Caco-2 (cell line): ENCODE measurements around the gene TMPRSS4. TPM values are rescaled to one million over a fixed set of nuclear protein-coding genes. Genes with fewer than 3 reads are reported as not detected.

Experiments used
- BruUV-seq: library from RNA; stranded (reverse); fragments of 400-500 nt; replicated peaks from 2 replicates; lab custom pipeline; 2021; lab: Mats Ljungman, UMichigan
- CTCF ChIA-PET: fragments of 300-600 bp; sonication (Branson Sonifier 250); formaldehyde crosslinking; loops from one replicate; lab custom pipeline; 2022; ENCODE audit warnings: antibody characterized with exemption; lab: Charles Lee
- POLR2A ChIA-PET: fragments of 300-600 bp; sonication (Branson Sonifier 250); formaldehyde crosslinking; loops from one replicate; lab custom pipeline; 2022; ENCODE audit warnings: antibody characterized with exemption; lab: Charles Lee
- DNase-seq, 2 experiments: peaks; one replicate each; pipeline versions ENCODE4 v3.0.0 to v3.0.0-alpha.2; 2020 to 2022
- H3K27me3 ChIP-seq: replicated peaks from 2 replicates; pipeline ENCODE4 v1.6.0; 2011; ENCODE audit warnings: low read length; ENCODE audit not compliant: control insufficient read depth, insufficient read depth
- H3K36me3 ChIP-seq: 2 replicates; pipeline ENCODE4 v1.5.1; 2011; ENCODE audit warnings: low read length; ENCODE audit not compliant: control insufficient read depth, insufficient read depth
- H3K4me1 ChIP-seq: fragments of 250-450 bp; sonication (Bioruptor Pico); 2 replicates; pipeline ENCODE4 v1.5.1; 2020; ENCODE audit warnings: mild to moderate bottlenecking
- H3K4me3 ChIP-seq: 2 replicates; pipeline ENCODE4 v1.5.1; 2011; ENCODE audit warnings: low read depth, mild to moderate bottlenecking, control low read depth, low read length
- H3K9me3 ChIP-seq: fragments of 250-450 bp; sonication (Bioruptor Pico); 2 replicates; pipeline ENCODE4 v1.5.1; 2020; ENCODE audit warnings: mild to moderate bottlenecking, moderate library complexity
- H3K27ac Mint-ChIP-seq: one replicate; pipeline ENCODE4 v1.8.0; 2022; ENCODE audit warnings: mixed read lengths; ENCODE audit not compliant: unreplicated experiment
- H3K27me3 Mint-ChIP-seq: one replicate; pipeline ENCODE4 v1.8.0; 2022; ENCODE audit warnings: mixed read lengths; ENCODE audit not compliant: insufficient read depth, unreplicated experiment
- H3K36me3 Mint-ChIP-seq: one replicate; pipeline ENCODE4 v1.8.0; 2022; ENCODE audit warnings: mild to moderate bottlenecking, mixed read lengths; ENCODE audit not compliant: insufficient read depth, unreplicated experiment
- H3K4me1 Mint-ChIP-seq: one replicate; pipeline ENCODE4 v1.8.0; 2022; ENCODE audit warnings: low read depth, mixed read lengths; ENCODE audit not compliant: unreplicated experiment
- H3K4me3 Mint-ChIP-seq: one replicate; pipeline ENCODE4 v1.8.0; 2022; ENCODE audit warnings: mild to moderate bottlenecking, moderate library complexity, mixed read lengths; ENCODE audit not compliant: unreplicated experiment
- H3K9me3 Mint-ChIP-seq: one replicate; pipeline ENCODE4 v1.8.0; 2022; ENCODE audit warnings: mixed read lengths; ENCODE audit not compliant: unreplicated experiment
- CTCF ChIP-seq, 2 experiments: fragments of 200-600 bp in 1 of 2; IDR thresholded peaks; 1 replicate in 1 of 2; 2 replicates in 1 of 2; pipeline versions ENCODE4 v1.5.1 to v1.8.0; 2011 to 2022; ENCODE audit warnings: antibody characterized with exemption in 1 of 2, control low read depth in 1 of 2, inconsistent platforms in 1 of 2, low read depth in 1 of 2, low read length in 1 of 2, mild to moderate bottlenecking in 1 of 2, moderate library complexity in 1 of 2; ENCODE audit not compliant: insufficient read depth in 1 of 2, severe bottlenecking in 1 of 2, unreplicated experiment in 1 of 2
- intact Hi-C: fragments of 100-400 bp; cut with micrococcal nuclease; formaldehyde crosslinking; loops from one replicate; pipeline ENCODE4 v1.10.0; 2022; ENCODE audit not compliant: unreplicated experiment
- total RNA-seq: library from RNA; stranded (reverse); gene quantifications from 2 replicates; pipeline ENCODE4 v1.2.3, GENCODE V29; 2022

Gene TMPRSS4
- total RNA-seq, 1 experiment from 2014 or later: 86.4 TPM

DNA sequence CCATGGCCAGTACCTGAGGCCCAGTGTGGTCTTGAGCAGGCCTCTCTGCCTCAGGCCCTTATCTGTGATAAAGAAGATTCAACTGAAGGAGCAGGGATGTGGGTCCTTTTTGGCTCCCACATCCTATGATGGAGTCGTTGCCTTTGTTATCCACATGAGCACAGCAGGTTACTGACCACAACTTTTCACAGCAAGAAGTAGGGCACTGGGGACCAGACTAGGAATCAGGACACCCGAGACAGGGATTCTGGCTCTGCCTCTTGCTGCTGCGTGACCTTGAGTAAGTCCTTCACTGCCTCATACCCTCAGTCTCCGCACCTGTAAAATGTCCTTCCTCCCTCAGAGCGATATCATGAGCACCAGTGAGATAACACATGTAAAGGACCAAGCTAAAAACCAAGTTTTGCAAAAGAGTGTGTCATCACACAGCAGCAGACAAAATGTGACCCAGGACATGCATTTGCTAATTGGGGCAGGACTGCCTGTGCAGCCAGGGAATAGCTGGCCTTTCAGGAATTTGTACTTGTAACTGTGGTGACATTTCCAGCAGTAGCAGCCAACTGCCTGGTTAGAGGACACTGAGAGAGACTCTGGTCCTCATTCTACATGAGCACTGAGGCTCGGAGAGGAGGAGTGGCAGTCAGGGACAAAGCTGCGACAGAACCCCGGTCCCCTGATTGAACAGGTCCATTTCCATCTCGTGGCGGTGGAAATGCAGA is 23.1 kb downstream of the TMPRSS4 start:
- BruUV-seq: no TSS peak
- CTCF ChIA-PET: no interaction called here
- H3K9me3 ChIP-seq: no peaks in the 10 kb centered on the region
- peaks cover 6% of the 10 kb centered on the region; the same call in 1 of the 2 replicates for H3K36me3 ChIP-seq
- Mint-ChIP-seq H3K4me3 (no peak overlapping the region), H3K27me3 (no peaks in the 10 kb centered on the region), H3K36me3 (peaks cover 7% of the 10 kb centered on the region), H3K9me3 (no peaks in the 10 kb centered on the region), H3K27ac (no peak overlapping the region), H3K4me1 (peaks cover 26% of the 10 kb centered on the region)
- intact Hi-C loops: no loop called here
- H3K27me3 ChIP-seq: no peaks in the 10 kb centered on the region
- POLR2A ChIA-PET: interaction anchor here (0.5 kb wide), 1 partner anchor 47 kb away, joined by 3 read pairs; no protein-coding TSS in a partner anchor
- peaks cover 24% of the 10 kb centered on the region for H3K4me1 ChIP-seq
- TF ChIP-seq CTCF (IDR thresholded peaks at IDR 0.05; ENCODE audit: insufficient read depth in 1 of 2, low read depth in 1 of 2, low read length in 1 of 2, severe bottlenecking in 1 of 2, unreplicated experiment in 1 of 2): no peak
- H3K4me3 ChIP-seq: no peak overlapping the region
- DNase-seq: peak in 1 of 2 experiments; percentile 16

DNA sequence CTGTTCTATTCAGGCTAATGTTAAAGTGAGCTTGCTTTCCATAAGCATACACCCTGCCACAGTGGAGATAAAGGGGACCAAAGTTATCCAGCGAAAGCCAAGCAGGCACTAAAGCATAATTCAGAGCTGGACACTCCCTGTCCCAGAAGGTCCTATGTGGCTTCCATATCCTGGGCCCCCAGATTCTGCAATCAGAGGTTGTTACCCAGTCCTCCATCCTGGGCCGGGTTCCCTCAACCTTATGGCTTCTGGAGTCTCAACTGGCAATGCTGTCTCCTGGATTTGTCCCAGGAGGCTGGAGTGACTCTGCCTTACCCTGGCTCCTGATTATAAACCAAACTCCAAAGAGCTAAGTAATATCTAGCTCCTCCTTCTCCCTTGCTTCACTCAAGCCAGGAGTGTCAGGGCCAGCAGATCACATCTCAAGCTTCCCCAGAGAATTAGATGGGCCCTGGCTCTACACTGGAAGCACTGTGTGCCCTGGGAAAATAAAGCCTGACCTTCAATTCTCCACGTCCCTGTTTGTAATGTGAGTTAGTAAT is 23.9 kb downstream of the TMPRSS4 start:
- peaks cover 23% of the 10 kb centered on the region for H3K4me1 Mint-ChIP-seq
- peaks cover 3% of the 10 kb centered on the region for H3K36me3 Mint-ChIP-seq
- ChIA-PET POLR2A (interaction anchor here (0.5 kb wide), 2 partner anchors 12 to 47 kb away, joined by 3 read pairs; no protein-coding TSS in a partner anchor), CTCF (no interaction called here)
- peak in 1 of 2 experiments; percentile 26 for DNase-seq
- no peak overlapping the region for H3K27ac Mint-ChIP-seq
- TF ChIP-seq CTCF (IDR thresholded peaks at IDR 0.05; ENCODE audit: insufficient read depth in 1 of 2, low read depth in 1 of 2, low read length in 1 of 2, severe bottlenecking in 1 of 2, unreplicated experiment in 1 of 2): no peak
- H3K9me3 ChIP-seq: no peaks in the 10 kb centered on the region
- intact Hi-C loops: no loop called here
- H3K9me3 Mint-ChIP-seq: no peaks in the 10 kb centered on the region
- no peak overlapping the region for H3K4me3 Mint-ChIP-seq
- H3K27me3 Mint-ChIP-seq: no peaks in the 10 kb centered on the region
- peaks cover 16% of the 10 kb centered on the region for H3K4me1 ChIP-seq
- no peak overlapping the region for H3K4me3 ChIP-seq
- H3K27me3 ChIP-seq: no peaks in the 10 kb centered on the region
- BruUV-seq: no TSS peak
- peaks cover 6% of the 10 kb centered on the region; the same call in 1 of the 2 replicates for H3K36me3 ChIP-seq

GRCh38 chr11:118102721-118103261 is 25.9 kb downstream of the TMPRSS4 start:
- POLR2A ChIA-PET: interaction anchor here (0.6 kb wide), 1 partner anchor 14 kb away, joined by 3 read pairs; no protein-coding TSS in a partner anchor
- Histone ChIP-seq H3K27me3 (no peaks in the 10 kb centered on the region), H3K4me1 (peaks cover 8% of the 10 kb centered on the region), H3K9me3 (no peaks in the 10 kb centered on the region), H3K36me3 (0 out of 2 replicates have a peak, but pooled peaks cover 4% of the 10 kb centered on the region), H3K4me3 (no peak overlapping the region)
- DNase-seq: no peak
- no TSS peak for BruUV-seq
- Mint-ChIP-seq H3K4me1 (peaks cover 6% of the 10 kb centered on the region), H3K27ac (no peak overlapping the region), H3K36me3 (no peaks in the 10 kb centered on the region), H3K9me3 (no peaks in the 10 kb centered on the region), H3K27me3 (no peaks in the 10 kb centered on the region), H3K4me3 (no peak overlapping the region)
- intact Hi-C loops: no loop called here
- no peak for TF ChIP-seq CTCF (IDR thresholded peaks at IDR 0.05; ENCODE audit: insufficient read depth in 1 of 2, low read depth in 1 of 2, low read length in 1 of 2, severe bottlenecking in 1 of 2, unreplicated experiment in 1 of 2)
- CTCF ChIA-PET: no interaction called here
